Neural progenitor cell (in vitro differentiated cells): ENCODE data around the gene RPH3AL.

Source experiments
- EZH2 ChIP-seq: fragments of 200-600 bp; sonication (generic); IDR thresholded peaks from 2 replicates; pipeline ENCODE4 v1.6.1; 2017; ENCODE audit warnings: antibody characterized with exemption, mild to moderate bottlenecking, moderate library complexity
- EZH2phosphoT487 ChIP-seq: fragments of 200-600 bp; sonication (generic); IDR thresholded peaks from 2 replicates; pipeline ENCODE4 v1.6.1; 2017; ENCODE audit warnings: antibody characterized with exemption
- TF ChIP-seq, protein P1 (sequence below): fragments of 200-600 bp; sonication (generic); IDR thresholded peaks from 2 replicates; pipeline ENCODE4 v1.5.1; 2017; ENCODE audit warnings: antibody characterized with exemption, mild to moderate bottlenecking

DNA sequence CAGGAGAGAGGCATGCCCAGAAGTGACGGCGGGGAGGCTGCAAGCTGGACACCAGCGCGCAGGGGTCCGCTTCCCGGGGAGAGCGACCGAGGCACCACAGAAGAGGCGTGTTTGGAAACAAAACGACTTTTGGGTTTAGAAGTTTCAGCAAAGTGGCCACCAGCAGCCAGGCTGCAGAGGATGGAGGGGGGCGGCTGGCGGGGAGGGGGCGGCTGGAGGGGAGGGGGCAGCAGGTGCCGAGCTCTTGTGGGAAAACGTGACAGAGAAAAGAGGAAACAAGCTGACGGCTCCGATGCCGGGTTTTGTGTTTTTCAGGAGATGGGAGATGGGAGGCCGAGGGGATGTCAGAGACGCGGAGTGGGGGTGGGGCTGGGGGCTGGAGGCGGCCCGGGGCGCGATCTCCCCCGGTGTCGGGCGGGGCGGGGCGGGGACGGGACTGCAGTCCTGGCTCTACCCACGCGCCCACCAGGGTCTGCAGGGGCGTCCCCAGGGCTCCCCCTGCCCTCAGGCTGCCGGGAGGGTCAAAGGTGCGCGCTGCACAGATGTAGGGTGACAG lies 32.1 kb upstream of the RPH3AL start:
- TF ChIP-seq, protein P1, sequence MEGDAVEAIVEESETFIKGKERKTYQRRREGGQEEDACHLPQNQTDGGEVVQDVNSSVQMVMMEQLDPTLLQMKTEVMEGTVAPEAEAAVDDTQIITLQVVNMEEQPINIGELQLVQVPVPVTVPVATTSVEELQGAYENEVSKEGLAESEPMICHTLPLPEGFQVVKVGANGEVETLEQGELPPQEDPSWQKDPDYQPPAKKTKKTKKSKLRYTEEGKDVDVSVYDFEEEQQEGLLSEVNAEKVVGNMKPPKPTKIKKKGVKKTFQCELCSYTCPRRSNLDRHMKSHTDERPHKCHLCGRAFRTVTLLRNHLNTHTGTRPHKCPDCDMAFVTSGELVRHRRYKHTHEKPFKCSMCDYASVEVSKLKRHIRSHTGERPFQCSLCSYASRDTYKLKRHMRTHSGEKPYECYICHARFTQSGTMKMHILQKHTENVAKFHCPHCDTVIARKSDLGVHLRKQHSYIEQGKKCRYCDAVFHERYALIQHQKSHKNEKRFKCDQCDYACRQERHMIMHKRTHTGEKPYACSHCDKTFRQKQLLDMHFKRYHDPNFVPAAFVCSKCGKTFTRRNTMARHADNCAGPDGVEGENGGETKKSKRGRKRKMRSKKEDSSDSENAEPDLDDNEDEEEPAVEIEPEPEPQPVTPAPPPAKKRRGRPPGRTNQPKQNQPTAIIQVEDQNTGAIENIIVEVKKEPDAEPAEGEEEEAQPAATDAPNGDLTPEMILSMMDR = no peak
- TF ChIP-seq EZH2 (no peak), EZH2phosphoT487 (no peak)
